Ishikawa (cell line): Measurements from ENCODE around the gene FBXL17.
A peak's percentile ranks its signal among the peaks of the same experiment; 100 is the strongest.

Experiments
- CEBPB ChIP-seq: IDR thresholded peaks from 2 replicates; pipeline ENCODE4 v1.6.1; 2012
- CREB1 ChIP-seq: IDR thresholded peaks from 2 replicates; pipeline ENCODE4 v1.6.1; 2012; ENCODE audit warnings: low read depth
- EGR1 ChIP-seq: IDR thresholded peaks from 2 replicates; pipeline ENCODE4 v1.6.1; 2012
- EP300 ChIP-seq: IDR thresholded peaks from 2 replicates; pipeline ENCODE4 v1.6.1; 2012; ENCODE audit warnings: borderline replicate concordance
- FOXM1 ChIP-seq: IDR thresholded peaks from 2 replicates; pipeline ENCODE4 v1.6.1; 2012; ENCODE audit warnings: low read depth, borderline replicate concordance
- NFIC ChIP-seq: IDR thresholded peaks from 2 replicates; pipeline ENCODE4 v1.6.1; 2012
- RAD21 ChIP-seq: IDR thresholded peaks from 2 replicates; pipeline ENCODE4 v1.6.1; 2012; ENCODE audit warnings: low read depth
- TAF1 ChIP-seq: IDR thresholded peaks from 2 replicates; pipeline ENCODE4 v1.6.1; 2012; ENCODE audit warnings: low read depth, mild to moderate bottlenecking
- TCF12 ChIP-seq: IDR thresholded peaks from 2 replicates; pipeline ENCODE4 v1.6.1; 2012; ENCODE audit warnings: low read depth
- TEAD4 ChIP-seq: IDR thresholded peaks from 2 replicates; pipeline ENCODE4 v1.6.1; 2012
- YY1 ChIP-seq: IDR thresholded peaks from 2 replicates; pipeline ENCODE4 v1.6.1; 2012; ENCODE audit warnings: low read depth
- ZBTB7A ChIP-seq: IDR thresholded peaks from 2 replicates; pipeline ENCODE4 v1.6.1; 2012; ENCODE audit warnings: low read depth
- TF ChIP-seq, protein P1 (sequence below): IDR thresholded peaks from 2 replicates; pipeline ENCODE4 v1.6.1; 2012; ENCODE audit warnings: low read depth, mild to moderate bottlenecking
- TF ChIP-seq, protein P2 (sequence below): IDR thresholded peaks from 2 replicates; pipeline ENCODE4 v1.6.1; 2012
- TF ChIP-seq, protein P3 (sequence below): IDR thresholded peaks from 2 replicates; pipeline ENCODE4 v1.6.1; 2012

The FBXL17 gene

DNA sequence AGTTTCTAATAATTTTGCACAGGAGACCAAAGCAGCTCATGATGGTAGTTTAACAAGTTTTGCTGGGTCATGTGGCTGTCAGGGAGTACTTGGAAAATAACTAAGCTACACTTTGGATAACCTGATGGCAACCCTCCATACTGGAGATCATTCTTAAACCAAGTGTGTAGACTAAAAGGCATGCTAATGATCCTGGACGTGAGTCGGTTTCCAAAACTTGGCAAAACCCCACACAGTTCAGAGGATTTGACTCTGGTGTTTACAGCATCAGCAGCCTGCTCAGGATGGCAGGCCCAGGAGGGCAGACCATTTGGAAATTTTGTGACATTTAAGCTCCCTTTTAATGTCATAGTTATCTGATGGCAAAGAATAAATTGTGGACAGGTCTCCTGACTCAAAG, 514.6 kb downstream of the FBXL17 start:
- TF ChIP-seq CEBPB, result no peak
- no peak for TF ChIP-seq TAF1
- no peak for TF ChIP-seq EGR1
- no peak for TF ChIP-seq TEAD4
- TF ChIP-seq RAD21, result no peak
- no peak for TF ChIP-seq YY1
- TF ChIP-seq ZBTB7A, result no peak
- no peak for TF ChIP-seq TCF12
- TF ChIP-seq, protein P1, sequence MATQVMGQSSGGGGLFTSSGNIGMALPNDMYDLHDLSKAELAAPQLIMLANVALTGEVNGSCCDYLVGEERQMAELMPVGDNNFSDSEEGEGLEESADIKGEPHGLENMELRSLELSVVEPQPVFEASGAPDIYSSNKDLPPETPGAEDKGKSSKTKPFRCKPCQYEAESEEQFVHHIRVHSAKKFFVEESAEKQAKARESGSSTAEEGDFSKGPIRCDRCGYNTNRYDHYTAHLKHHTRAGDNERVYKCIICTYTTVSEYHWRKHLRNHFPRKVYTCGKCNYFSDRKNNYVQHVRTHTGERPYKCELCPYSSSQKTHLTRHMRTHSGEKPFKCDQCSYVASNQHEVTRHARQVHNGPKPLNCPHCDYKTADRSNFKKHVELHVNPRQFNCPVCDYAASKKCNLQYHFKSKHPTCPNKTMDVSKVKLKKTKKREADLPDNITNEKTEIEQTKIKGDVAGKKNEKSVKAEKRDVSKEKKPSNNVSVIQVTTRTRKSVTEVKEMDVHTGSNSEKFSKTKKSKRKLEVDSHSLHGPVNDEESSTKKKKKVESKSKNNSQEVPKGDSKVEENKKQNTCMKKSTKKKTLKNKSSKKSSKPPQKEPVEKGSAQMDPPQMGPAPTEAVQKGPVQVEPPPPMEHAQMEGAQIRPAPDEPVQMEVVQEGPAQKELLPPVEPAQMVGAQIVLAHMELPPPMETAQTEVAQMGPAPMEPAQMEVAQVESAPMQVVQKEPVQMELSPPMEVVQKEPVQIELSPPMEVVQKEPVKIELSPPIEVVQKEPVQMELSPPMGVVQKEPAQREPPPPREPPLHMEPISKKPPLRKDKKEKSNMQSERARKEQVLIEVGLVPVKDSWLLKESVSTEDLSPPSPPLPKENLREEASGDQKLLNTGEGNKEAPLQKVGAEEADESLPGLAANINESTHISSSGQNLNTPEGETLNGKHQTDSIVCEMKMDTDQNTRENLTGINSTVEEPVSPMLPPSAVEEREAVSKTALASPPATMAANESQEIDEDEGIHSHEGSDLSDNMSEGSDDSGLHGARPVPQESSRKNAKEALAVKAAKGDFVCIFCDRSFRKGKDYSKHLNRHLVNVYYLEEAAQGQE, result no peak
- TF ChIP-seq, protein P2, sequence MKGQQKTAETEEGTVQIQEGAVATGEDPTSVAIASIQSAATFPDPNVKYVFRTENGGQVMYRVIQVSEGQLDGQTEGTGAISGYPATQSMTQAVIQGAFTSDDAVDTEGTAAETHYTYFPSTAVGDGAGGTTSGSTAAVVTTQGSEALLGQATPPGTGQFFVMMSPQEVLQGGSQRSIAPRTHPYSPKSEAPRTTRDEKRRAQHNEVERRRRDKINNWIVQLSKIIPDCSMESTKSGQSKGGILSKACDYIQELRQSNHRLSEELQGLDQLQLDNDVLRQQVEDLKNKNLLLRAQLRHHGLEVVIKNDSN, result no peak

DNA sequence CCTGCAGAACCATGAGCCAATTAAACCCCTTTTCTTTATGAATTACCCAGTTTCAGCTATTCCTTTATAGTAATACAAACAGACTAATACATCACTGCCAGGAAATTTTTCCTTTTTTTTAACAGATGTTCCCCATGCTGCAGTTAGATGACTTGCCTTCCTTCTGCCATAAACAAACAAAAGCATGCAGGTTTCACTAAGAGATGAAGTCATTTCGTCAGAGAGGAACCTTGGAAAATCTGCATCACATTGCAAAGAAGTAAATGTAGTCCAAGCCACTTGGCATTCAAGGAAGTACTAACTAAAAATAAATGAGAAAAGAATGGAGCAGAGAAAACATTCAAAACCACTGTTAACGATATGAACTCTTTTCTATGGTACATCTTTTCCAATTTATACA, 517.1 kb downstream of the FBXL17 start:
- TF ChIP-seq EGR1 (no peak), FOXM1 (no peak), TEAD4 (no peak), NFIC (no peak), CEBPB (no peak), RAD21 (no peak), YY1 (no peak), EP300 (no peak), ZBTB7A (no peak), TCF12 (no peak)
- TF ChIP-seq, protein P1, result no peak
- TF ChIP-seq, protein P2, result no peak

DNA sequence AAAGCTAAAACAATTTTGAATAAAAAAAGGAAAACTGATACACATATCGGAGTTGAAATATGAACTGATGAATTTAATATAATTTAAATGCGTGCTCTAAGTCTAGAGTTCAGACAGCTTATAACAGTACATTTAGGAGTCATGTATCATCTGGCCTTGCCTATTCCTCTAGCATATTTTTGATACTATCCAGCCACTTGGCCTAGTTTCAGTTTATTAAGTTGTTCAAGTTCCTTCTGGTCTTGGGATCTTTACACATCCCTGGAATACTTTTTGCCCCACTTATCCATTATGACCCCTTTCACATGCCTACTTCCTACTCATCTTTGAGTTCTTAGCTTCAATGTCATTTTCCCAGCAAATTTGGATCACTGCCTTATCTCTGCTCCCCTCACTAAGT, 518.8 kb downstream of the FBXL17 start:
- no peak for TF ChIP-seq TCF12
- TF ChIP-seq, protein P1, result no peak
- no peak for TF ChIP-seq TAF1
- no peak for TF ChIP-seq FOXM1
- no peak for TF ChIP-seq NFIC
- TF ChIP-seq CREB1, result no peak
- no peak for TF ChIP-seq TEAD4
- TF ChIP-seq YY1, result no peak
- TF ChIP-seq EP300, result no peak
- TF ChIP-seq, protein P2, result no peak
- no peak for TF ChIP-seq ZBTB7A
- TF ChIP-seq CEBPB, result no peak
- no peak for TF ChIP-seq RAD21
- TF ChIP-seq, protein P3, sequence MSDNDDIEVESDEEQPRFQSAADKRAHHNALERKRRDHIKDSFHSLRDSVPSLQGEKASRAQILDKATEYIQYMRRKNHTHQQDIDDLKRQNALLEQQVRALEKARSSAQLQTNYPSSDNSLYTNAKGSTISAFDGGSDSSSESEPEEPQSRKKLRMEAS, result no peak
- TF ChIP-seq EGR1, result no peak

DNA sequence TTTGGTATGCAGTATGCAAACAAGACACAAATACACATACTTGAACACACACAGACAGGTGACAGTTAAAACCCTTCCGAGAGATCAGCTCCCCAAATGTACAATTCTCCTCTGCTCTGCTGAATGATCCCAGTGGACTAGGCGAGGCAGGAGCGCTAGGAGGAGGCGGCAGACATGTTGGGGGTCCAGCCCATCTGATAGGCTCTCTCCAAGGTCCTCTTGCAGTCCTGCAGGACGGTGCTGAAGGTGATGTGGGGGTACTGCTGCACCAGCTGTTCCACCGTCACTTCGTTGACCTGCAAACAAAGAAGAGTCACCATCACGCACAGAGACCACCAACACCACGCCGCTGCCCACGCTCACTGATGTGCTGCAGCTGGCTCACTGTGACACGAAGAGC, 520.3 kb downstream of the FBXL17 start:
- TF ChIP-seq, protein P1, result peak; percentile 33; the same call in 1 of the 2 replicates
- TF ChIP-seq FOXM1, result no peak
